Measurements from ENCODE around the gene ANK2.

The ANK2 gene

DNA sequence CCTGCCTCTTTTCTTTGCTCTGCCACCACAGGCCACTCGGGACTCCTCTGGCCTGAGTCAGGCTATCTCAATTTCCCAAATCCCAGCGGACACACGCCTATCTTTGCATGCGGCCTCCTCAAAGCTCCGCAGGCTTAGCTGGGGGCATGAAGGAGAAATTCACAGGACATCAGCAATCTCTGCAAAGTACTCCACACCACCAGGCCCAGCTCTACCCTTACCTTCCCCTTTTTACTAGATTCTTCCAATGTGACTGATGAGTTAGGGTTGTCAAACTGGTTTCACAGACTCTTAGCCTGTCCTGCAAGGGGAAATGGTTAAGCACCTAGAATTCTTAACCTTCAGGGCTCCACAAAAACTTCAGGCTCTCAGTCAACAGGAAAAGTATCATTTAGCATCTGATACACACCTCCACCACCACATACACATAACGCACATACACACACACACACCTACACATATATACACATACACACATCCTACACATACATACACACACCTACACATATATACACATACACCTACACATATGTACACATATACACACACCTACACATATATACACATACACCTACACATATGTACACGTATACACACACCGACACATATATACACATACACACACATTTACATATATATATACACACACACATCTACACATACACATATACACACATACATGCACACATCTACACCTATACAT is 349.1 kb downstream of the ANK2 start:
- DNase-seq (ENCODE audit: low spot score): no peak

DNA sequence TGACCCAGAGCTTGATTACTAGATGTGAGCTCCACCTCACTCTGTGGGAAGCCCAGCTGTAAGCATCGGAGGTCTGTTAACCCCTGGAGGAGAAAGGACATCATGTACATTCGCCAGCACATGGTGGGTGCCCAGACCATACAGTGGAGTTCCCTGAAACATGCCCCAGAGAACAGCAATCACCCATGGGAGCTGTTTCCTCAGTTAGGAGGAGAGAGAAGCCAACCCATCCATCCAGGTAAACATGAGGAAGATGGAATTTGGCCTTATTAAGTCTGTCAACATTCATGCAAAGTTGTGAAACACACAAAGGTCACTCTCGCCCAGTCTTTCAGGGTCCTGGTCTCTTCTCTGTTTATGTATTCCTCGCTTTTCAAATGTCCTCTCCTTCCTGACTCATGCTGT is 354.7 kb downstream of the ANK2 start:
- no peak for DNase-seq (ENCODE audit: low spot score)

GRCh38 chr4:113404841-113405240 is 355.4 kb downstream of the ANK2 start:
- no peak for DNase-seq (ENCODE audit: low spot score)

DNA sequence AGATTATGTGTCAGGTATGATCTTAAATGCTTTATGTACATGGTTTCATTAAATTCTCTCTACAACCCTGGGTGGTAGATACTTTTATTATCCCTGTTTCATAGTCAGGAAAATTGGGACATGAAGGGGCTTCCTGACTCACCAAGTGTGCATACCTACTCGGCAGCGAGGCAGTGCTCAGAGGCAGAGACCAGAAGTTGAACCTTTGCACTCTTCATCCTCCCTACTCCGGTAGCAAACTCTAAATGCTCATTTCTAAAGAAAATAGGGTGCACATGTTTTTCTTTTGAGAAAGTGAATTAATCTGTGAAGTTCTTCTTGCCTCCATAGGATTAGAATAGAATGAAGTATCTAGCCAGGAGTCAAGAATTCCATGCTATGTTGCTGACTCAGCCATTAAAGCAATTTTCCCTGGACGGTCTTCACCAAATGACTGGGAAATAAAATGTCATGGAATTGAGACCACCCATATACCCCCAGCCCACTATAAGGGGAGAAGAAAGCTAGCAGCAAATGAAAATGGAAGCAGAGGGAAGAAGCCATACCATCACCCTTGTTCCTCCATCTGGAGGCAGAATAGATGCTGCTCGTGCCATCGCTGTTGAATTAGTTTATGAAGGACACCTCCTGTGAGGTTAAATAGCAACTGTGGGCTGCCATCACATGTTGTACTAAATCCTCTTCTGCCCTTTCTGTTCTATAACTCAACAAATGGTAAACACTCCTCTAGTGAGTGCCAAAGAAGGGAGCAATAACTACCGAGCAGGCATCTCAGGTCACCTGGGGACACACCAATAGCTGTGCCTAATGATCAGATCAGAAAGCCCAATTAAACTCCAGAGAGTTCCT is 356.6 kb downstream of the ANK2 start:
- DNase-seq (ENCODE audit: low spot score): no peak

GRCh38 chr4:113406723-113407016 is 357.2 kb downstream of the ANK2 start:
- DNase-seq (ENCODE audit: low spot score): no peak

DNA sequence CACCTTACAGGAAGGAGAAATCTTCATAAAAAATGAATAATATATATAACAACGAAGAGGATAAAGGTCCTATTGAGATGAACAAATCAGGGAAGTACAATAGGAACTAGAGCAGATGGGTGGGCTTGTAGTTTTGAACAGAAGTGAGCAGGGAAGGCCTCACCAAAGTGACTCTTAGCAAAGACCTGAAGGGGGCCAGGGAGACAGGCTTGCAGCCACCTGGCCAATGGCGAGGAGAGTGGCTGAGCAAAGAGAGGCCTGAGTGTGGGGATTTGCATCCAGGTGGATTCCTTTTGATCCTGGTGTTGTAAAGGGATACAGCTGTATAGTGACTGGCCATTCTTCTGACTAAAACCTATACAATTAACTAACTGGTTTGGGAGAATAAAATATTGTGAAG is 358.0 kb downstream of the ANK2 start:
- DNase-seq (ENCODE audit: low spot score): no peak

DNA sequence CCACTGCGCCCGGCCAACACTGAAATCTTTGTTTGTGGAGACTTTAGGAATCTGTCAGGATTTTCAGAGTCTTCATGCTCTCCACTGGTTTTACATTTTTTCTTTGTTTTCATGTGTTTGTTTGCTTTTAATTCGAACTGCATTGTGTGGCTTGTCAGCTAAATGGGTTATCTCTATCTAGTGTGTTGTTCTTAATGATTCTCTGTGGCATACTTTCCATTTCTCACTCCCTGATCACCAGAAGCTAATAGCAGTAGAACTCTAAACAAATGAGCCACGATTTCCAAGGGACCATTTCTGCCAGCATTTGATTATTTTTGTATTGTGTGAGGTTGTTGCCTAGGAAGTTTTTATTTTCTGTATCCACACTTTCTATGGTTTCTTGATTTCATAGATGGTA is 359.7 kb downstream of the ANK2 start:
- no peak for DNase-seq (ENCODE audit: low spot score)

DNA sequence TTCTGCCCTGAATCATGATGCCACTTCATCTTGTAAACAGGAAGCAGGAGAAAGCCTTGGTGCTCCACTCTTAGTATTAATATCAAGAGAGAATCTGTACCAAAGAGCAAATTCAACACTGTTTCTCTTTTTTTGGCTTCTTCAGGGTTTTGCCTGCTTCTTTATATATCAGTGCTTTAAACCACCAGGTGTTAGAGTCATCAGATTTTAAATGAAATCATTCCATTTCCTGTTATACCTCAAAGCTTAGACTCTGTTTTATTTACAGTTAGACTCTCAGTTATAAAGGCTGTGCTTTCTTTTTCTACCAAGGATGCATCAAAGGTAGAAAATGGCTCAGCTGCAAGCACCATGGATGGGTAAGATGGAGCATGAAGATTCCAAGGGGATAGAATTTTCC is 361.2 kb downstream of the ANK2 start:
- DNase-seq (ENCODE audit: low spot score): no peak

- peak; percentile 53 for DNase-seq (ENCODE audit: low spot score)
Measured at GRCh38 chr4:113411496-113411938, 362.1 kb downstream of the ANK2 start.

GRCh38 chr4:113419631-113420030 is 370.2 kb downstream of the ANK2 start:
- DNase-seq (ENCODE audit: low spot score): no peak

DNA sequence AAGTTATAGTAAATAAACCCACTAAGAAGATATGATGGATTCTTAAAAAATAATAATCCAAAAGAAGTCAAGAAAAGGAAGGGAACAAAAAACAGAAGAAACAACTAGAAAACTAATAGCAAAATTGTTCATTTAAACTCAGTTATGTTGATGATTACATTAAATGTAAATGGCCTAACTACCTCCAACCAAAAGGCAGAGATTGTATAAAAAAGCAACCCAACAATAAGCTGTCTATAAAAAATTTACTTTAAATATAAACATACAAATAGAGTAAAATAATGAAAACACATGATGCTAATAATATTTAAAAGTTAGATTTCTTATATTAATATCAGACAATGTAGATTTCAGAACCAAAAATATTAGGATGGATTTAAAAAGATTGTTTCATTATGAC is 371.5 kb downstream of the ANK2 start:
- no peak for DNase-seq (ENCODE audit: low spot score)

DNA sequence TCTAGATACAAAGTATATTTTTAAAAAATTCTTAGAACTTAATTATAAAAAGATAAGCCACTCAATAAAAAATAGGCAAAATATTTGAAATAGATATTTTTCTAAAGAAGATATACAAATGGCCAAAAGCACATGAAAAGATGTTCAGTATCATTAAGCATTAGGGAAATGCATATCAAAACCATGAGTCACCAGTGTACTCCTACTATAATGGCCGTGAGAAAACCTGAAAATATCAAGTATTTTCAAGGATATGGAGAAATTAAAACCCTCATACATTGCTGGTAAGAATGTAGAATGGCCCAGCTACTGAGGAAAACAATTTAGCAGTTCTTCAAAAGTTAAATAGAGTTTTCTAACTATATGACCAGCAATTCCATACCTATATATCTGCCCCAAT is 374.2 kb downstream of the ANK2 start:
- DNase-seq (ENCODE audit: low spot score): no peak

DNA sequence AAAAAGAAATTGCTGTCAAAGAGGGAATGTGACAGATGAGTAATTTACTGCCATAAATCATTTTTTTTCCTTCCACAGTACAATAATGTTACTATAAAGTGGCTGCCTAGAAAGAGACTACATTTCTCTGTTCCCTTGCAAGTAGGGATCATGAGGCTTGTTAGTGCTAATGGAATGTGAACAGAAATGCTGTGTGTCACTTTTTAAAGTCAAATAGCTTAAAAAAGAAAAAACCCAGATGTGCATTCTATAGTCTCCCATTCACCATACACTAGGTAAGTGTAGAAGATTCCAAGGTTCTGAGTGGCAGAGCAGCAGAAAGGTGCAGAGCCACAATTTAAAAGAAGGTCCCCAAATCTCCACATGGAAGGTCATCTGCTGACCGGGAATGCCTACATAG is 383.7 kb downstream of the ANK2 start:
- no peak for DNase-seq (ENCODE audit: low spot score)
